Stimulated activated CD8-positive, alpha-beta memory T cell treated with anti-CD3 and anti-CD28 coated beads, Interleukin-4, amount 100 ng/mL, for 24 hours (primary cell): ENCODE measurements around the gene TSTD1.
"Not testable (repeated sequence)": the region's sequence is repeated elsewhere in the genome, so short reads cannot be mapped to it uniquely, and the experiment has no call there.

Experiments used
- DNase-seq: peaks from one replicate; pipeline ENCODE4 v3.0.0-alpha.2; 2020; ENCODE audit warnings: low read depth

TSTD1 gene

DNA sequence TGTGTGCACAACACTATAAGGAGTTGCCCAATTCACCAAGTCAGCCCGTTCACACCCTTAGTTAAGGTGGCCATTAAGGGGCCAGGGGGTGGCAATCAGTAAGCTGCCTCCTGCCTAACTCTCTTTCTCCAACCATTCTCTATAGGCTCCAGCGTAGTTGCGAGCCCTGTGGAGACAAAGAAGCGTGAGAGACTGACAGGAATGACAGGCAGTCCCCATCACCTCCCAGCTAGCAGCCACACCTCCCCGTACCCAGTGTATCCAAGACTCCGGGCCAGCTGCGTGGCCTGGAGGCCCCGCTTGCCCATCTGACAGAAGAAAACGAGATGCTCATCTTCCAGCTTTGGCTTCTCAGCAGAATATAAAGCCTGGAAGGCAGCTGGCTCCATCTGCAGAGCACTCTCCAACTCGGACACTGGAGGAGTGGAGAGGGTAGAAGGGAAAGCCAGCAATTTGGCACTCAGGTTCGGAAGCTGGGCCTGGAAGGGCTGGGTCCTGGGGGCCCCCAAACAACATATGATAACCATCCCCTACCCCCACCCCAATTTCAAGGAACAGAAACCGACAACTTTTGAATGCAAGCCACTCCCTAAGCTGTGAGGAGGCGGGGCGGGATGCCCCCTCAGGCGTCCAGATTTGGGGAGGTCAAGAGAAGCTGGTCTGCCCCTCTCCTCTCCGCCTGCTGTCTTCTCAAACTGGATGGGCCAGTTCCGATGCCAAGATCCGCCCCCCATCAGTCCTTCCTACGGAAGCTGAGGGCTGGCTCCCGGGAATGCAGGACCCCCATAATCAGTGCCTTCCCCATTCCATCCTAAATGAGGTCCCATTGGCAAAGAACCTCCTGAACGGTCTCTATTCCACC is 872 bp downstream of the TSTD1 start:
- no peak for DNase-seq

DNA sequence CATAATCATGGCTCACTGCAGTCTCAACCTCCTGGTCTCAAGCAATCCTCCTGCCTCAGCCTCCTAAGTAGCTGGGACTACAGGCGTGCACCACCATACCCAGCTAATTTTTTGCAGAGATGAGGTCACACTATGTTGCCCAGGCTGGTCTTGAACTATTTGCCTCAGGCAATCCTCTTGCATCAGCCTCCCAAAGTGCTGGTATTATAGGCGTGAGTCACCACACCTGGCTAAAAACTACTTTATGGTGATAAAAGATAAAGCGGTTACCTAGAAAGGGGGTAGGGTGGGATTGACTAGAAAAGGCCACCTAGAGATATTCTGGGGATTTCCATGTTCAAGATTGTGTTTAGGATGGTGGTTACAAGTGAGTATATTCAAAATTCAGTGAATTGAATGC is 5.0 kb downstream of the TSTD1 start:
- DNase-seq = no peak

DNA sequence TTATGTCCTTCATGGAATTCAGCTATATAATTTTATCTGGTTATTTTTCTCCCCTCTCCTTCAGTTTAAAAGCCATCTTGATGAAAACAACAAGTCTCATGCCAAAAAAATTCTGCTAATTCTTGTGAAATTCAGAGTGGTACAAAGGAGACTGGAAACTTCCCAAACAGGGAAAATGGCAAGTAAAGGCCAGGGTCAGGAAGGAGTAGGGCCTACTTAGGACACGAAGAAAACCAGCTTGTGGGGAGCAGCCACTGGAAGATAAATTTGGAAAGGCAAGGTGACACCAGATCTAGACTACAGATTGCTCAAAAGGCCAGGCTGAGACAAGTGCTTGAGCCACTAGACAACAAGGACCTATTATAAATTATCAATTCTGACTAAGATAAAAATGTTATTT is 6.4 kb downstream of the TSTD1 start:
- no peak for DNase-seq

DNA sequence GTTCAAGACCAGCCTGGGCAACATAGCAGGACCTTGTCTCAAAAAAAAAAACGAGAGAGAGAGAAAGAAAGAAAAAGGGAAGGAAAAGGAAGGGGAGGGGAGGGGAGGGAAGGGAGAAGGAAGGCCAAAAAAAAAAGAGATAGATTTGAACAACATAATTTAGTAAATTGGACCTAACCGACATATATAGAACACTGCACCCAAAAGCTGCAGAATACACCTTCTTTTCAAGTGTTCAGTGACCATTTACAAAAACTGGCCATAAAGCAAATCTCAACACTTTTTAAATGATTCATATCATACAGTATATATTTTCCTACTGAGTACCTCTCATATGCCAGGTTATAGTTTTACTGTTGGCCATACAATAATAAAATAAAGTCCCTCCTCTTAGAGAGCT is 6.9 kb downstream of the TSTD1 start:
- no peak for DNase-seq

DNA sequence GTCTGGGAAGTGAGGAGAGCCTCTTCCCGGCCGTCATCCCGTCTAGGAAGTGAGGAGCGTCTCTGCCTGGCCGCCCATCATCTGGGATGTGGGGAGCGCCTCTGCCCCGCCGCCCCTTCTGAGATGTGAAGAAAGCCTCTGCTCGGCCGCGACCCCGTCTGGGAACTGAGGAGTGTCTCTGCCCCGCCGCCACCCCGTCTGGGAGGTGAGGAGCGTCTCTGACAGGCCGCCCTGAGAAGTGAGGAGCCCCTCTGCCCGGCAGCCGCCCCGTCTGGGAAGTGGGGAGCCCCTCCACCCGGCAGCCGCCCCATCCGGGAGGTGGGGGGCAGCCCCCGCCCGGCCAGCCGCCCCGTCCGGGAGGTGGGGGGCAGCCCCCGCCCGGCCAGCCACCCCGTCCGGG is 9.3 kb downstream of the TSTD1 start:
- DNase-seq = not testable (repeated sequence)

DNA sequence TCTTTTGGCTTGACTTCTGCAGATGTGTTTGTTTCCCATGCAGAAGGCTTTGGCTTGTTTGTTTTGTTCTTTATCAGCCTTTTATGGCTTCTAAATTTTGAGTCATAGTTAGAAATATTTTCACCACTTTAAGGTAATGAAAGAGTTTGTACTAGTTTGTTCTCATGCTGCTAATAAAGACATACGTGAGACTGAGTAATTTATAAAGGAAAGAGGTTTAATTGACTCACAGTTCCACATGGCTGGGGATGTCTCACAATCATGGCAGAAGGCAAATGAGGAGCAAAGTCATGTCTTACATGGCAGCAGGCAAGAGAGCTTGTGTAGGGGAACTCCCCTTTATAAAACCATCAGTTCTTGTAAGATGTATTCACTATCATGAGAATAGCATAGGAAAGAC is 11.8 kb downstream of the TSTD1 start:
- not testable (repeated sequence) for DNase-seq

DNA sequence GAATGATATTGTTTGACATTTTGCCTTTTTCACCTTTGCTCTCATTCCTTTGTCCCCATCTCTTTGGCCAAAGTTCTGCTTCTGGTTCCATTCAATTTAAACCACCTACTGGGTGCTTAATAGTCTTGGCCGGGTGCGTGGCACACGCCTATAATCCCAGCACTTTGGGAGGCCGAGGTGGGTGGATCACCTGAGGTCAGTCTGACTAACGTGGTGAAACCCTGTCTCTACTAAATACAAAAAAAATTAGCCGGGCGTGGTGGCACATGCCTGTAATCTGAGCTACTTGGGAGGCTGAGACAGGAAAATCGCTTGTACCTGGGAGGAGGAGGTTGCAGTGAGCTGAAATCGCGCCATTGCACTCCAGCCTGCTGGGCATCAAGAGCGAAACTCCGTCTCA is 16.3 kb downstream of the TSTD1 start:
- DNase-seq = not testable (repeated sequence)

DNA sequence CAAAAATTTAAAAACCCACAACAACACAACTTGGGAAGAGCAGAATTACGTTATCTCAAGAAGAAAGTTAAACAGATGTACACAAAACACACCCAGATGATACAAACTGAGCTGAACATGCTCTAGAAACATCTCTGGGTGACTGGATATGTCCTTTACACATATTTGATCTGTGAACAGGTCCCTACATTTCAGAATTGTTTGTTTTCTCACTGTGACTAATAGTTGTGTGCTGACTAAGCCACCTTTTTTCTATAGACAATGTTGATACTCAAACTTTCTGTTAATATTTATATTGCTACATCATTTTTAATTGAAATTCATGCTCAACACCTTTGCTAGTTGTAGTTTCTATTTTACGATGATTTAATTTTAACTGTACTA is 16.8 kb downstream of the TSTD1 start:
- DNase-seq = no peak

DNA sequence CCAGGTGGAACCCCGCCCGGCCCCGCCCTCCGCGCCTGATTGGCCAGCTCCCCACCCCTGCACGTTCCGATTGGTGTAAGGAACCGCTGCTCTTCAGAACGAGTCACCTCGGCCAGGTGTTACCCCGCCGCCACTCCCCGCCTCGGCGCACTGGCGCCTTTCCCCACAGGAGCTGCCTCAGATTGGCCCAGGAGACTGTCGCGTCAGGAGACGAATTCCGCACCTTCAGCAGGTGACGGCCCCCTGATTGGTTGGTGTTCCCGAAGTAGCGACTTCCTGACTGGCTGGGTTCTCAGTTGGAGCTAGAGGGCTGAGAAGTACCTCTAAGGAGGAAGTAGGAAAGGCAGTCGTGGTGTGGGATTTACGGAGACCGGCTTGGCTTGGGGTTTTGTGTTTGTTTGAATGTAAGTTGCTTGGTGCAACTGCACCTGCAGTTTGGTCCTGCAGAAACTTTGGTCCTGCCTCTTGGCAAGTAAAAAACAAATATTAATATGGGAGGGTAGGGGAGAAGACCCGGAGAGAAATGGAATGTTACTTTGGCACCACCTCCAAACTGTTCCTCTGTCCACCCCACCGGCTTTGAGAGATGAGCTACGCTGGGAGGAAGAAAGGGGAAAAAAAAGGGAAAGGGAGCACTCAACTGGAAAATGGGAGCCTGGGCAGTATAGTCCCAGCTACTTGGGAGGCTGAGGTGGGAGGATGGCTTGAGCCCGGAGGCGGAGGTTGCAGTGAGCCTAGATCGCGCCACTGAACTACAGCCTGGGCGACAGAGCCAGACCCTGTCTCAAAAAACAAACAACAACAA is 17.4 kb downstream of the TSTD1 start:
- peak; percentile 77 for DNase-seq

DNA sequence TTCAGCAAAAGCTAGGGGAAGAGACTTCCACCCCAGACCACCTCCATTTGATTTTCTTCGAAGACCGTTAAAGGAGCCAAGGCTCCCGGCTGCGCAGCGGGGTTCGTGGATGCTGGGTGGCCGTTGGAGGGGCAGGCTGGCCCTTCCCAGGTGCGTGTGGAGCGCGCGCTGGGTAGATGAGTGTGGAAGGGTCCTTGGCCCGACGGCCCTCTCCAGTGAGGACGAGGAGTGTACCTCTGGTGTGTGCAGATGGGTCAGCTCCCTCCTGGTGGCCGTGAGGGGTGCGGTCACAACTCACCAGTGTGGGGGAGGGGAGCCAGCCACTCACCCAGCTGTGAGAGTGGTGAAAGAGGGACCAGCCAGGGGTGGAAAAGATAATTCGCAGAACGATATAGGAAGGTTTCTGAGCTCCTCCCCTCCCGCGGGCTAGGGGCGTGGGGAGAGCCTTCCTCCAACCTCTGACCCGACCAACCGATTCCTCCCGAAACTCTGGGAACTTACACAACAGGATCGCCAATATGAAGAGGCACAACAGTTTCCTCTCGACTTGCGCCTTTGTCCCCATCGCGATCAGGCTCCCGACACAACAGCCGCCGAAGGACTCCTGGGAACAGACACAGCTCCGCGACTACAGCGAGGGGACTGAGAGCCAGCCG is 18.1 kb downstream of the TSTD1 start, which contains the start of gene F11R:
F11R (minus strand) TSS at position 644 of the 656 bp plus-strand sequence; CDS start at position 565, 79 bp downstream.
- DNase-seq = no peak

DNA sequence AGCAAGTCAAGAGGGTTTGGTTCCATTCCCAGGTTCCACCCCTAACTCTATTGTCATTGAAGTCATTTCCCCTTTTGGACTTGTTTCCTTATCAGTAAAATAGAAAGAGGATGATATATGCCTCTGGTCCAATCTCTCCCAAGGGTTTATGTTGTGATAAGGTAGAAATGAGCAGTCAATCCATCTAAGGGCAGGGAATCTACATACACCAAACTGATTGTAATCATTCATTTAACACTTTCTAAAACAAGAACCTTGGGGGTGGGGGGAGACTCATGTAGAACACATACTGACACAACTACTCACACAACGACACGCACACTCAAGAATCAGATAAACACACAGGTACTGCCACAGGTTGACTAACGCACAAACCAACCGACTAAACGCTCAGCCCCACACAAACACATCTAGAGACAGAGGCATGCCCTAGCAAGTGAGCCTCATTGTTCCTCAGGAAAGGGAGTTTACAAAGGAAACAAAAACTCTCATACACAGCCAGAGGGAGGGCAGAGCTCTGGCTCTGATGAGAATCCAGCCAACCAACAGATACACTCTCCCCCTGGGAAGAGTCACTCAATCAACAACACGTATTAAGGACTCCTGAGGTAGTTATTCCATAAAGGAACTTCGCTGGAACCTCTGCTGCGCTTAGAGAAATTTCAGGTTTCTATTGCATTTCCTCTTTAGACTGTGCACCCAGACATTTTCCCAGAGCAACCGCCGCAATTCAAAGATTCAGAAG is 18.8 kb downstream of the TSTD1 start:
- no peak for DNase-seq

DNA sequence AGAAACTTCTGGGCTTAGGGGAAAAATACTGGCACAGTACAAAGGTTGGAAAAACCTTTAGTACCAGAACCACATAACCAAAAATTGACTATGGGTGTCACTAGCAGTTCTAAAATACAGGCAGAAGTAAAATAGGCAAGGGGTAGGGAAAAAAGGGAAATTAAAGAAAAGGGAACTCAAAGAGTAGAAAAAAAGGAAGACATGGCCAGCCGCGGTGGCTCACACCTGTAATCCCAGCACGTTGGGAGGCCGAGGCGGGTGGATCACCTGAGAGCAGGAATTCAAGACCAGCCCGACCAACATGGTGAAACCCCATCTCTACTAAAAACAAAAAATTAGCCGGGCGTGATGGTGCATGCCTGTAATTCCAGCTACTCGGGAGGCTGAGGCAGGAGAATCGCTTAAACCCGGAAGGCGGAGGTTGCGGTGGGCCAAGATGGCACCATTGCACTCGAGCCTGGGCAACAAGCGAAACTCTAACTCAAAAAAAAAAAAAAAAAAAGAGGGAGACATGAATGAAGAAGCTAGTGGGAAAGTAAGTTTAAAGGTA is 19.6 kb downstream of the TSTD1 start:
- DNase-seq = not testable (repeated sequence)

DNA sequence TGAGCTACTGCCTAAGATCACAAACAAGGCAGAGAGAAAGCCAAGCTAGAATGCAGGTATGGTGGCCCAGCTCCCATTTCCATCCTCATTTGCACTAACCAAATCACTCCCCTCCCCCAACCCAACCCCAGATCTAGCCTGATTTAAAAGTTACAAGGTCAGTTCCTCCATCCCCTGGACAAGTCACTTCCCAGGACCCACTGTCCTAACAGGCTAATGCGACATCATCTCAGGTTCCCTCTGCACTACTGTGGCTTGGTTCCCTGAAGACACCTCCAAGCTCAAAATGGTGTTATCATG is 20.2 kb downstream of the TSTD1 start:
- DNase-seq = no peak

DNA sequence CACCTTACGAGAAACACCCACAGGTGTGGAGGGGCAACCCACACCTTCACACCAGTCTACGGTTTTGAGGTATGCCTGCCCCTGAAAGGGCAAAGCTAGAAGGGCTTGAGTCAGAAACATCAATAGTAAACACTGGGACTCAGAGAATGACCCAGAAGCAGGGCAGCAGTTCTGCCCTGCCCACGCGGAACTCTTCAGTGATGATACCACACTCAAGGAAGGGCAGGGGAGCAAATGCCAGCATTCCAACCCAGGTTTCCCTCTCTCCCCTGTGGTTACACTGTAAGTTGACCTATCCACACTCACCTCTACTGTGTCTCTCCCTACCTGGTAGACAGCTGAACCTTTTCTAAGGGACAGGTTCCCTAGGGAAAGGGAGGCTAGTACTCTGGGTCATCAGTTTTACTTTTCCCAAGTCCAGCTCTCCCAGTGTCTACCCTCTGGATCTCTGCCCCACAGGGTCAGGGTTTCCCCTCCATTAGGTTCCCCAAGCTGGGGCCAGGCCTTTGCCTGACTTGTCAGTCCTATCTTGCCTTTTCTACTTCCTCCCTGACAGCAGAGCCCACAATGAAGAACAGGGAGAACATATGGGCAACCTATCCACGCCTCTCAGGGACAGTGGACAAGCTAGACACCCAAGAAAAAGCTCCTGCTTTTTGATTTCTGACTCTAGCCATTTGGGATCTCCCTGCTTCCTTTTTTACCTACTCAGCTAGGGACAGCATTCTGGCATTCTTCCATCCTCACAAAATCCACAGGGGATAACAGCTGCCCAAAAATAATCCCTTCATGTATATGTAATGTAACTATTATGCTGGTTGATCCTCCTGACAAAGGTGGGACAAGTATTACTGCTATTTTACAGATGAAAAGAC is 20.8 kb downstream of the TSTD1 start:
- no peak for DNase-seq

DNA sequence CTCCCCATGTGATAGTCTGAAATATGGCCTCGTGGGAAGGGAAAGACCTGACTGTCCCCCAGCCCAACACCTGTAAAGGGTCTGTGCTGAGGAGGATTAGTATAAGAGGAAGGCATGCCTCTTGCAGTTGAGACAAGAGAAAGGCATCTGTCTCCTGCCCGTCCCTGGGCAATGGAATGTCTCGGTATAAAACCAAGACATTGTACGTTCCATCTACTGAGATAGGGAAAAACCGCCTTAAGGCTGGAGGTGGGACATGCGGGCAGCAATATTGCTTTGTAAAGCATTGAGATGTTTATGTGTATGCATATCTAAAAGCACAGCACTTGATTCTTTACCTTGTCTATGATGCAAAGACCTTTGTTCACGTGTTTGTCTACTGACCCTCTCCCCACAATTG is 21.6 kb downstream of the TSTD1 start:
- not testable (repeated sequence) for DNase-seq

DNA sequence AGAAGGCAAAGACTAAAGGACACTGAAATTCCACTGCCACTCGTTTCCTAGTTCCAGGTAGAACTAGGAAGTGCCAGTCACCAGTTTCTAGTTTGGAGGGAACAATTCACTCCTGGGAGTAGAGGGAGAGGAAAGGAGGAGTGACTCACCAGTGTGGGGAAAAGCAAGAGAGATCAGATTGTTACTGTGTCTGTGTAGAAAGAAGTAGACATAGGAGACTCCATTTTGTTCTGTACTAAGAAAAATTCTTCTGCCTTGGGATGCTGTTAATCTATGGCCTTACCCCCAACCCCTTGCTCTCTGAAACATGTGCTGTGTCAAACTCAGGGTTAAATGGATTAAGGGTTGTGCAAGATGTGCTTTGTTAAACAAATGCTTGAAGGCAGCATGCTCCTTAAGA is 22.1 kb downstream of the TSTD1 start:
- DNase-seq = not testable (repeated sequence)

DNA sequence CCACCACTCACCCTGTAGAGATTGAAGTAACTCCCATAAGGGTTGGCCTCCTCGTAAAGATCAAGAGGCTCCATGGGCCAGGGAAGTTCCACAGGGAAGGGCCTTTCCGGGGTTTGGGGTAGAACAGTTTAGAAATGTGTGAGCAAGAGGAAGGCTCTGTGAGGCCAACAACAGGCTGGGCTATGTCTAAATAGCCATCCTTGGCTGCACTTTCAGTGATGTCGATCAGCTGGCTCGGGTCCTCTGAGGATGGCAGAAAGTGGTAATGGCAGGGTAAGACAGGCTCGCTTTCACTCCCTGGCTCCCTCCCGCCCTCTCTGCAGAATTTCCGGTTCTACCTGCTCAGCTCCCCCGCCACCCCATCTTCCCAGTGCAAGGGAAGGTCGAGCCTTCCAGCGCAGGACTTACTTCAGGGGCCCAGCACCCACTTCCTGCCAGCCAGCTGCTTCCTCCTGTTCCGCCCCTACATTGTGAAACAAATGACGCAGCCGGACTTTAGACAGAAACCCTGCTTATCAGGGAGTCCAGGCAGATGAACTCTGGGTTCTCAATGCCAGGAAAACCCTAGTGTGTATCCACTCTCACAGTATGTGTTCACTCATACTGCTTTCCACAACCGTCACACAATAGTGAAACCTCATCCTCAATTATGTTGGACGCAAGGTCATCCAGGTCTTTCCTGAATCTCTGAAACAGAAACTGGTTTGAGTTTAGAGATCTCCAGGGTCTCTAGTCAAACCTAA is 25.1 kb downstream of the TSTD1 start:
- peak; percentile 50 for DNase-seq

DNA sequence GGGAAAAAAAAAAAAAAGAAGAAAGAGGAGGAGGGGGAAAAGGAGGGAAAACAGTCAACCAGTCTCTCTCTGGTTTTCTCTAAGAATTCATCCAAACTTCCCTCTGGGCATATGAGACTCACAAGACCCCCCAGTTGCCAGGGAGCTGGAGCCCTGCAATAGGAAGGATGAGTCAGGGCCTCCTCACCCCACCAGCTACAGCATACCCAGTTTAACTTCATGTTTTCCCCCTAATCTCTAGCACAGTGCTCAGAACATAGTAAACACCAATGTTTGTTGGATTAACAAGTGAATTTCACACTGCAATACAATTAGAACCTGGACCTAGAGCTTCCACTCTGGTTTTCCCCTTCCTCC is 25.7 kb downstream of the TSTD1 start:
- DNase-seq = no peak

DNA sequence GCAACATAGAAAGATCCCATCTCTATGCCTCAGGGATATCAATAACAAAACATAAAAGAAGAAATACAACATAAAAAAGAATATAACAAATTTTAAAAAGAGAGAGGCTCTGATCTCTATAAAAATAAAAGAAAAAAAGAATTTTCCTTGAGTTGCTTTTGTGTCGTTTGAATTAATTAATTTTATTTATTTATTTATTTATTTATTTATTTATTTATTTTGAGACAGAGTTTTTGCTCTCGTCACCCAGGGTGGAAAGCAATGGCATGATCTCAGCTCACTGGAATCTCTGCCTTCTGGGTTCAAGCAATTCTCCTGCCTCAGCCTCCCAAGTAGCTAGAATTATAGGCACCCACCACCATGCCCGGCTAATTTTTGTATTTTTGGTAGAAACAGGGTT is 26.3 kb downstream of the TSTD1 start:
- DNase-seq = no peak

DNA sequence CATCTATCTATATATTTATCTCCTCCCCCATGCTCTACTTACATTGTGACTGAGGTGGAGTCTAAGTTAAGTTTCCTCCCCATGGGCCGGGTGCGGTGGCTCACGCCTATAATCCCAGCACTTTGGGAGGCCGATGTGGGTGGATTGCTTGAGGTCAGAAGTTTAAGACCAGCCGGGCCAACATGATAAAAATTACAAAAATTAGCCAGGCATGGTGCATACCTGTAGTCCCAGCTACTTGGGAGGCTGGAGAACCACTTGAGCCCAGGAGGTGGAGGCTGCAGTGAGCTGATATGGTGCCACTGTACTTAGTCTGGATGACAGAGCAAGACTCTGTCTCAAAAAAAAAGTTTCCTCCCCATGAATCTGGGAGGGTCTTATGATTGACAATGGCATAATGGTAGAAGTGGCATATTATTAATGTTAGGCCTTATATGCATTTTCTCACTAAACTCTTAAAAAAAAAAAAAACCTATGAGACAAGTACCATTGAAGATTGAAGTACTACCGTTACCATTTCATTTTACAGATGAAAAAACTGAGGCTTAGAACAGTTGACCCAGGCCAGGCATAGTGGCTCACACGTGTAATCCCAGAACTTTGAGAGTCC is 29.1 kb downstream of the TSTD1 start:
- DNase-seq = no peak
